AG04450 (cell line): ENCODE results near the gene FYCO1. TPM values are rescaled to one million over a fixed set of nuclear protein-coding genes. Genes with fewer than 3 reads are reported as not detected.

Source experiments
- CTCF ChIA-PET: fragments of 300-600, 350-600 bp; formaldehyde crosslinking; extraction: SDS; loops from one replicate; lab custom pipeline; 2022; ENCODE audit warnings: antibody characterized with exemption, inconsistent platforms; lab: Charles Lee
- POLR2A ChIA-PET: fragments of 350-600 bp; formaldehyde crosslinking; extraction: SDS; loops from one replicate; lab custom pipeline; 2021; ENCODE audit warnings: antibody characterized with exemption, inconsistent platforms; lab: Yijun Ruan, JAX
- DNase-seq: peaks from one replicate; pipeline ENCODE4 v3.0.0-alpha.2; 2011; ENCODE audit warnings: low read depth, low spot score
- H3K27ac ChIP-seq: one replicate; pipeline ENCODE4 v1.5.1; 2012; ENCODE audit warnings: low read depth, low read length, control low read depth
- H3K27me3 ChIP-seq: one replicate; pipeline ENCODE4 v1.6.0; 2012; ENCODE audit warnings: low read length; ENCODE audit not compliant: control insufficient read depth, insufficient read depth
- H3K4me3 ChIP-seq: 2 replicates; pipeline ENCODE4 v1.5.1; 2011; ENCODE audit warnings: mild to moderate bottlenecking, low read depth, low read length, control low read depth
- H3K9me3 ChIP-seq: 2 replicates; pipeline ENCODE4 v1.5.1; 2012; ENCODE audit warnings: low read length; ENCODE audit not compliant: control insufficient read depth, insufficient read depth
- CTCF ChIP-seq: IDR thresholded peaks from 2 replicates; pipeline ENCODE4 v1.5.1; 2011; ENCODE audit warnings: low read depth, low read length, control low read depth, inconsistent platforms
- polyA plus RNA-seq: library from polyadenylated mRNA; depleted of rRNA; stranded (reverse); fragments of >200 nt; gene quantifications from 2 replicates; pipeline ENCODE4 v1.2.3, GENCODE V29; 2011

The FYCO1 gene
- polyA plus RNA-seq, 1 experiment = 14.3 TPM

DNA sequence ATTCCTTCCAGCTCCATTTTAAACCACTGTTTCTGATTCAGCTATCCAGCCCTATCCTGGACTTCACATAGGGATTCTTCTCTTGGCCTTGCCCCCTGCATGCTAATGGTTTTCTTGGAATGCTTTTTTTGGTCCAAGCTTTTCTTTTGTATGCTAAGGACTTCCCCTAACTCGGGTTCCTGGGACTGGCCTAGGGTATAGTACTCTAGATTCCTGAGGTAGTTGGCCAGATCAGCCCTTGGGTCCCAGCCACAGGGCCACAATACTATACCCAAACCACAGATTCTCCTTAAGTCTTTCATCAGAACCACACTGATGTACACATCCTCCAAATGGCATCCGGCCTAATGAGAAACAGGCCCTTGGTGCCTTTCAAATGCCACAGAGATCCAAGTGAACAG lies 2.8 kb downstream of the FYCO1 start:
- DNase-seq = no peak
- no peaks in the 10 kb centered on the region; the same call in 1 of the 2 replicates for H3K9me3 ChIP-seq
- H3K27me3 ChIP-seq = no peaks in the 10 kb centered on the region
- H3K27ac ChIP-seq = peak overlapping the region; percentile 75
- no peak for TF ChIP-seq CTCF
- CTCF ChIA-PET = interaction anchor here (0.7 to 0.9 kb wide), 2 partner anchors 9 to 87 kb away, joined by 3 to 4 read pairs; no protein-coding TSS in a partner anchor
- POLR2A ChIA-PET = no interaction called here
- no peak overlapping the region for H3K4me3 ChIP-seq

DNA sequence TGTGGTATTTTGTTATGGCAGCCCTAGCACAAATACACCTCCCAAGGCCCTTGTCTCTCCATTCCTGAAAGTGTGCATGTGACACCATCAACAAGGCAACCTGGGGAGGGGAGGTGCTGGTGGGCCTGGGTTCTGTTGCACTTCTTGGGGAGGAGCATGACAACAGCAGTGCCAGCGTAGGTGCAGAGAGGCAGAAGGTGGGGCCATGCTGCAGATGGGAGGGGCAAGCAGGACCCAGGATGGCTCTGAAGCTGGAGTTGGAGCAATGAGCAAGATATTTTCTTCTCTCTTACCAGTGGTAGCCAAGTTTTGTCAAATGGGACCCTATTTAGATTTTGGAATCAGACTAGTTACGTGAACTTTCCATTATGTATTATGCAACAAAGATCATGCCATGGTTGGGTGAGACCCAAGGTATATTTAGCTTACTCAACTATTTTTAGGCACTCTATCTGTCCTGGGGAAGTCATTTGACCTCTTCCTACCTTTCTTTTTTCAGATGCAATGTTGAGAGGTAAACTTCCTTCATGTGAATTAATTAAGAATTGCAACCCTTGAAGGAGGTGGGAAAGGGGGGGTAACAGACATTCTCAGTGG lies 3.4 kb downstream of the FYCO1 start:
- Histone ChIP-seq H3K27me3 (no peaks in the 10 kb centered on the region), H3K4me3 (no peak overlapping the region), H3K27ac (no peak overlapping the region), H3K9me3 (no peaks in the 10 kb centered on the region; the same call in 1 of the 2 replicates)
- ChIA-PET POLR2A (no interaction called here), CTCF (interaction anchor here (0.7 kb wide), 1 partner anchor 87 kb away, joined by 3 read pairs; no protein-coding TSS in a partner anchor)
- TF ChIP-seq CTCF = no peak
- no peak for DNase-seq

DNA sequence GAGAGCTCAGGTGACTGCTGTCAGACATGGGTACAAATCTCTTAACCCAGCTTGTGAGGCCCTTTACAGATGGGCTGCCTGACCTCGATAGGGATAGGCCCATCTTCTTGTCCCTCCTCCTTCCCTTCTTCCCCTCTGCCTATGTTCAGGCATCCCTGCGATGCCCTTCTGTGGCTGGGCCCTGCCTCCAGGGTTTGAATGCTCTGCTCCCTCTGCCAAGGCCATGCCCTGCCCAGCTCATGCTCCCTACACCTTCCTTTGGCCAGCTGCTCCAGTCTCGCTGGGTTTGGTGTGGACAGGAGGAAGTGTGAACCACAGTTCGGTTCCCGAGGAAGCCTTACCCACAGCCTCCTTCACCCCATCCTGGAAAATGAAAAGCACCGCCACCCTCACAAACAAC lies 4.3 kb downstream of the FYCO1 start:
- H3K4me3 ChIP-seq = no peak overlapping the region
- CTCF ChIA-PET = interaction anchor here (1.0 to 1.7 kb wide), 2 partner anchors 53 to 88 kb away, joined by 3 to 4 read pairs; no protein-coding TSS in a partner anchor
- no peaks in the 10 kb centered on the region; the same call in 1 of the 2 replicates for H3K9me3 ChIP-seq
- no peaks in the 10 kb centered on the region for H3K27me3 ChIP-seq
- no peak for TF ChIP-seq CTCF
- DNase-seq = no peak
- POLR2A ChIA-PET = no interaction called here
- no peak overlapping the region for H3K27ac ChIP-seq

DNA sequence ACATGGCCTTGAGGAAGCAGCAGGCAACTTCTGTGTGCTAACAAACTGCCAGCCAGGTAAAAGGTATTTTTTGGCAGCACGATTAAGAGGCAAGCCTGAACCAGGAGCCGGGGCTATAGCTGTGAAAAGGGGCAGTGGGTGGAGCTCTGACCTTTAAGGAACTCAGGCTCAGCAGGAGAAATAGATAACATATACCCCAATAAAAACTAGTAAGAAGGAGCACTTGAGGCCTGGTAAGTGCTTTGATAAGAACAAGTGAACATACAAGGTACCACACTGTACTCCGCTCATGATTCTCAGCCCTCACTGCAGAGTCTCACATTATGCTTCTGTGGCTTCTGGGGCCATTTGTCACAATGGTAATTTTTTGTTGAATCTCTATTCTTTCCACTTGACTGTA lies 5.4 kb downstream of the FYCO1 start:
- Histone ChIP-seq H3K27me3 (no peaks in the 10 kb centered on the region), H3K9me3 (no peaks in the 10 kb centered on the region; the same call in 1 of the 2 replicates), H3K27ac (no peak overlapping the region), H3K4me3 (no peak overlapping the region)
- ChIA-PET POLR2A (no interaction called here), CTCF (interaction anchor here (1.7 kb wide), 1 partner anchor 51 kb away, joined by 3 read pairs; no protein-coding TSS in a partner anchor)
- DNase-seq = no peak
- no peak for TF ChIP-seq CTCF

DNA sequence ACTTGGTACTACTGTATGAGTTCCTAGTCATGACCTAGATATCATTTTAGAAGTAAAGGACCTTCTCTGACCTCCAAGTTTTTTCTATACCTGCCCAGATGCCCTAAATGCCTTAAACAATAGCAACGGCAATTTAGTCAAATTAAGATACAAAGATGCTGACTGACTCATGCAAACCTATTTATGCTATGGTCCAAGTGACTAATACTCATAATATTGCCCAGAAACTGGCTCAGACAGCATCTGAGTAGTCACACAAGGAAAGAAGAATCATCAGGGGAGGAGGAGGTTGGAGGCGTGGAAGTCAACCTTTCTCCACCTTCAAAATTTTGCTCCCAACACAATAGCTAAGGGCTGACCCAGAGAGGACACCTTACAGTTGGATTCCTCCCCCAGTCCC lies 6.8 kb downstream of the FYCO1 start:
- Histone ChIP-seq H3K4me3 (no peak overlapping the region), H3K27me3 (no peaks in the 10 kb centered on the region), H3K9me3 (no peaks in the 10 kb centered on the region), H3K27ac (peak overlapping the region; percentile 80)
- TF ChIP-seq CTCF = no peak
- ChIA-PET POLR2A (interaction anchor here (0.6 kb wide), 1 partner anchor 16 kb away, joined by 3 read pairs; no protein-coding TSS in a partner anchor), CTCF (interaction anchor here (0.9 to 1.2 kb wide), 2 partner anchors 38 to 90 kb away, joined by 3 to 4 read pairs; no protein-coding TSS in a partner anchor)
- no peak for DNase-seq
